HepG2 (cell line): ENCODE data around the gene SF1. TPM values are rescaled to one million over a fixed set of nuclear protein-coding genes. Genes with fewer than 3 reads are reported as not detected.
A peak's percentile ranks its signal among the peaks of the same experiment; 100 is the strongest.

Source experiments
- ADNP ChIP-seq: sonication (generic); formaldehyde crosslinking; IDR thresholded peaks from 2 replicates; pipeline ENCODE4 v1.4.0; 2020; ENCODE audit warnings: missing genetic modification reagents
- ATF3 ChIP-seq: sonication (generic); formaldehyde crosslinking; IDR thresholded peaks from 2 replicates; pipeline ENCODE4 v1.4.0; 2020; ENCODE audit warnings: missing genetic modification reagents
- EP300 ChIP-seq, 3 experiments: sonication (generic) in 1 of 3; formaldehyde crosslinking in 1 of 3; IDR thresholded peaks; 2 replicates each; pipeline versions ENCODE4 v1.5.1 to v1.6.1; 2011 to 2020; ENCODE audit warnings: low read depth in 2 of 3, low read length in 2 of 3, borderline replicate concordance in 1 of 3, improper control_type of control experiment in 1 of 3, mild to moderate bottlenecking in 1 of 3, missing genetic modification reagents in 1 of 3, moderate library complexity in 1 of 3
- FOXK2 ChIP-seq: fragments of 450-650 bp; IDR thresholded peaks from 2 replicates; pipeline ENCODE4 v1.6.1; 2016
- JUND ChIP-seq: sonication (generic); formaldehyde crosslinking; IDR thresholded peaks from 2 replicates; pipeline ENCODE4 v1.8.0; 2022; ENCODE audit warnings: mild to moderate bottlenecking, missing genetic modification reagents
- KAT2B ChIP-seq: fragments of 150-350 bp; IDR thresholded peaks from 2 replicates; pipeline ENCODE4 v1.6.1; 2014; ENCODE audit warnings: low read depth, low read length, borderline replicate concordance
- MZF1 ChIP-seq: sonication (generic); formaldehyde crosslinking; IDR thresholded peaks from 2 replicates; pipeline ENCODE4 v1.8.1; 2023; ENCODE audit warnings: mild to moderate bottlenecking, missing genetic modification reagents, borderline replicate concordance
- TBX3 ChIP-seq: fragments of 450-650 bp; IDR thresholded peaks from 2 replicates; pipeline ENCODE4 v1.6.1; 2017; ENCODE audit warnings: antibody characterized with exemption, mild to moderate bottlenecking, inconsistent platforms, borderline replicate concordance
- THAP7 ChIP-seq: sonication (generic); formaldehyde crosslinking; IDR thresholded peaks from 2 replicates; pipeline ENCODE4 v1.8.1; 2023; ENCODE audit warnings: mild to moderate bottlenecking, missing genetic modification reagents
- THRA ChIP-seq: sonication (generic); formaldehyde crosslinking; IDR thresholded peaks from 2 replicates; pipeline ENCODE4 v1.4.0; 2020; ENCODE audit warnings: missing genetic modification reagents, borderline replicate concordance
- ZBTB25 ChIP-seq: IDR thresholded peaks from 2 replicates; pipeline ENCODE4 v1.6.1; 2018; ENCODE audit warnings: missing genetic modification reagents
- ZNF3 ChIP-seq: IDR thresholded peaks from 2 replicates; pipeline ENCODE4 v1.7.0; 2017; ENCODE audit warnings: inconsistent platforms
- ZNF441 ChIP-seq: sonication (generic); formaldehyde crosslinking; IDR thresholded peaks from 2 replicates; pipeline ENCODE4 v1.7.0; 2021; ENCODE audit warnings: missing genetic modification reagents, borderline replicate concordance
- ZNF563 ChIP-seq: sonication (generic); formaldehyde crosslinking; IDR thresholded peaks from 2 replicates; pipeline ENCODE4 v1.8.0; 2022; ENCODE audit warnings: mild to moderate bottlenecking, moderate library complexity, missing genetic modification reagents
- ZNF564 ChIP-seq: sonication (generic); formaldehyde crosslinking; IDR thresholded peaks from 2 replicates; pipeline ENCODE4 v1.8.1; 2023; ENCODE audit warnings: mild to moderate bottlenecking, missing genetic modification reagents
- ZNF646 ChIP-seq: sonication (generic); formaldehyde crosslinking; IDR thresholded peaks from 2 replicates; pipeline ENCODE4 v1.9.0; 2021; ENCODE audit warnings: mild to moderate bottlenecking, missing genetic modification reagents
- ZNF737 ChIP-seq: sonication (generic); formaldehyde crosslinking; IDR thresholded peaks from 2 replicates; pipeline ENCODE4 v1.5.0; 2020; ENCODE audit warnings: missing genetic modification reagents, mild to moderate bottlenecking, borderline replicate concordance
- polyA plus RNA-seq, 8 experiments: library from polyadenylated mRNA; depleted of rRNA in 3 of 8; stranded (reverse) in 7 of 8; unstranded in 1 of 8; fragments of >200 nt; fragmentation: Illumina TruSeq in 4 of 8; extraction: Trizol in 4 of 8; gene quantifications; 2 replicates each; pipeline versions ENCODE4 v1.2.1 to v1.2.3, GENCODE V29; 2011 to 2016; ENCODE audit warnings: low read depth in 4 of 8, missing spikeins in 1 of 8, mixed read lengths in 1 of 8; ENCODE audit not compliant: insufficient read depth in 1 of 8
- total RNA-seq, 5 experiments: library from RNA; depleted of rRNA; stranded (reverse); fragments of >200 nt; fragmentation: Illumina TruSeq; extraction: Trizol; gene quantifications; 2 replicates each; pipeline ENCODE4 v1.2.3, GENCODE V29; 2016; ENCODE audit warnings: low read depth in 1 of 5

SF1 gene
- total and polyA plus RNA-seq, 2 of the 13 experiments (the other 11 are each of a cell fraction or from before 2014, with no cell fraction given), result 55.5 to 70.4 TPM

- no peak for TF ChIP-seq ZNF646 (CRISPR knock-in tag)
- TF ChIP-seq ZBTB25, result peak; percentile 91
- no peak for TF ChIP-seq ZNF737
- no peak for TF ChIP-seq ZNF3
- TF ChIP-seq ZNF441 (CRISPR knock-in tag), result peak; percentile 70
- TF ChIP-seq ATF3 (CRISPR knock-in tag), result no peak
- no peak for TF ChIP-seq ZNF564 (CRISPR knock-in tag)
- TF ChIP-seq EP300 (IDR thresholded peaks at IDR 0.05; ENCODE audit: low read depth in 2 of 2, low read length in 2 of 2), result 0 out of 4 replicates have a peak, but pooled peaks of 1 of the 2 experiments have one; percentile 6
- TF ChIP-seq EP300 (CRISPR knock-in tag; IDR thresholded peaks at IDR 0.05; ENCODE audit: borderline replicate concordance), result no peak; the same call in 1 of the 2 replicates
- no peak for TF ChIP-seq KAT2B
- TF ChIP-seq THAP7 (CRISPR knock-in tag), result no peak
- TF ChIP-seq THRA (CRISPR knock-in tag), result peak; percentile 14; the same call in 1 of the 2 replicates
- TF ChIP-seq FOXK2, result no peak
- TF ChIP-seq ADNP (CRISPR knock-in tag), result no peak
- TF ChIP-seq TBX3, result peak; percentile 57; the same call in 1 of the 2 replicates
- no peak for TF ChIP-seq MZF1 (CRISPR knock-in tag)
- no peak for TF ChIP-seq JUND (CRISPR knock-in tag)
- no peak for TF ChIP-seq ZNF563 (CRISPR knock-in tag)
Observed at GRCh38 chr11:64778473-64779298, at the start of gene SF1 (continued).
